ENCODE results near the gene TMCC2.

Gene TMCC2

DNA sequence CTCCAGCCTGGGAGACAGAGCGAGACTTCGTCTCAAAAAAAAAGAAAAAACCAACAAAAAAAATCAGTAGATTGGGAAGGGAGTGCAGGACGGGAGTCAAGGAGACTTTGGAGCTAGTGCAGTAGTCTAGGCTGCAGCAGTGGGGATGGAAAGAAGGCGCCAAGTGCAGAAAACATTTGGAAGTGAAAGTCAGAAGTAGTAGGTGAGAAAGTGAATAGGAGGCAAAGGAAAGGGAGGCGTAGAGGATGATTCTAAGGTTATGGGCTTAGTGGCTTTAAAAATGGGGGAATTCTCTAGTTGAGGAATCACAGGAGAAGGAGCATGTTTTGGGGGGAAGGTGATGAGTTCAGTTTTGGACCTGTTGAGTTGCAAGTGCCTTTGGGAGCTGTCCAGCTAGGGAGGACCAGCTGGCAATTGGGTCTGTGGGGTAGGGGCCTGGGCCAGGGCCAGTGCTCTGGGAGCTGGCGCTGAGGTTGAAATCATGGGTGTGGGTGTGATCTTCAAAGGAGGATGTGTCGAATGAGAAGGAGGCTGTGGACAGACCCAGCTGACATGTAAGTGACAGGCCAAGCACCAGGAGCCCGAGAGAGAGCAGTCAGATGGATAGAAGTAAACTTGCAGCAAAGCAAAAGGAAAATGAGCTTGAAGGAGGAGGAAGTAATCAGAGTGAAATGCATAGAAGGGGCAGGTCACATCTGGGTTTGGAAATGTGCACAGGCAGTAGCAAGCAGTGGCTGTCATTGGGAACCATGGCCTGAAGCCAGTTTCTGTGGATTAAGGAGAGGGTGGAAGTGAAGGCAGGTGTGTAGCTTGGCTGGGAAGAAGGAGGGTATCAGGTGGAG lies 15.8 kb downstream of the TMCC2 start:
- DNase-seq: no peak

DNA sequence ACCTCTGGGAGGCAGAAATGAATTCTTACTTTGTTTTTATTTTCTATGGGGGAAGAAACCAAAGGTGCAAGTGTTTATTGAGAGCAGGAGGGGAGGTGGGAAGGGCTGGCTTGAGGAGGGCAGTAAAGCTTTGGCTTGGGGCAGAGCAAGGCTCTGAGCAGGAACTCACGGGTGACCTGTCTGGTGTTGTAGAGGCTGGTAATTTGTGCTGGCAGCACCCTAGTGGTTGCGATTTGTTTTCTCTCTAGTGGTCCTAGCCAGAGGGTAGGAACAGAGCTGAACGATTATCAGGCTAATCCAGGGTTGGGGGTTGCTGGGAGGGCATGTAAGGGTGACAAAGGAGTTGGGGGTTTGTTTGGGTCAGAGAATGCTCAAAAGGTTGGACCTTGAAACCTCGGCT lies 16.6 kb downstream of the TMCC2 start:
- peak; percentile 89 for DNase-seq

DNA sequence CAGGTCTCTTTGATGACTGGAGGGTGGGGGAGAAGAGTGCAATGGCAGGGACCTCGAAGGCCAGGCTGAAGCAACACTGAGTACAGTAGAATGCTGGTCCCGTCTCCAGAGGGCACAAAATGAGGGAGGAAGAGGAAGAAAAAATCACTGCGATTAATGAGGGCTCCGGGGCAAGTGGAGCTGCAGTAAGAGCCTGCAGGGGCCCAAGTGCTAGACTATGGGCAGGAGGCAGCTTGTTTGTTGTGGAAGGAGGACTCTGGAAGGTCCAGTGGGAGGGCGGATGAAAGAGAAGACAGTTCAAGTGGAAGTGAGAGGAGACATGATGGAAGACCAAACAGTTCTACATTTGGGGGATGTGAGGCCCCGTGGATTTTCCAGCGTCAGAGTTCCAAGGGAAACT lies 17.4 kb downstream of the TMCC2 start:
- DNase-seq: peak; percentile 59

DNA sequence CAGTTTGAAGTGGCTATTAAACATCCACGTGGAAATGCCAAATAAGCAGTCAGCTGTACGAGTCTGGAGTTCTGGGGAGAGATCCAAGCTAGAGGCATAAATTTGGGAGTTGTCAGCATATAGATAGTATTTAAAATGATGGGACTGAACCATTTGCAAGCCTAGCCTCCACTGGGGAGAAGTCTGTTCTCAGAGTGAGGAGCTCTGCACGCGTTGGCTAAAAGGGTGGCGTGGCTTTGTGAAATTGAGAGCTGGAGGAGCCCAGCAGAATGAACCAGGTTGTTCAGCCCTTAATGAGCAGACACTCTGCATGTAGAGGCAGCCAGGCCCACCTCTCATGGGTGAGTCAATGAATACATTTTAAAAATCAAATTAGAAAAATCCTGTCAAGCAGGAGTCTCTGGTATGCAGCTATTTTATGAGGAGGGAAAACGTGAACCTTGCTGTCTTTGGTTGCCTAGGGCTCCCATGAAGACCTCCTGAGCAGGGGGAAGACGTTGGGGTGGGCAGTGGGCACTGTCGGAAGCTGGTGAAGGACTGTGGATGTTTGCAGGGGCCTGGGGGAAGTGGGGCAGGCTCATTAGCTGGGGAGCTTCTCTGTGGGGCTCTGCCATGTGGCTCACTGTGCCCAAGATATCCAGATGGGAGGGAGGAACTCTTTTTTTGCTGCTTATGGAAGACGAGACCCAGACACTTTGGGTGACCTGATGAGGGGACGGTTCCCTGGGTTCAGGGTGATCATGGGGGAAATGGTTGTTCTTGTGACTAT lies 18.8 kb downstream of the TMCC2 start:
- no peak for DNase-seq

DNA sequence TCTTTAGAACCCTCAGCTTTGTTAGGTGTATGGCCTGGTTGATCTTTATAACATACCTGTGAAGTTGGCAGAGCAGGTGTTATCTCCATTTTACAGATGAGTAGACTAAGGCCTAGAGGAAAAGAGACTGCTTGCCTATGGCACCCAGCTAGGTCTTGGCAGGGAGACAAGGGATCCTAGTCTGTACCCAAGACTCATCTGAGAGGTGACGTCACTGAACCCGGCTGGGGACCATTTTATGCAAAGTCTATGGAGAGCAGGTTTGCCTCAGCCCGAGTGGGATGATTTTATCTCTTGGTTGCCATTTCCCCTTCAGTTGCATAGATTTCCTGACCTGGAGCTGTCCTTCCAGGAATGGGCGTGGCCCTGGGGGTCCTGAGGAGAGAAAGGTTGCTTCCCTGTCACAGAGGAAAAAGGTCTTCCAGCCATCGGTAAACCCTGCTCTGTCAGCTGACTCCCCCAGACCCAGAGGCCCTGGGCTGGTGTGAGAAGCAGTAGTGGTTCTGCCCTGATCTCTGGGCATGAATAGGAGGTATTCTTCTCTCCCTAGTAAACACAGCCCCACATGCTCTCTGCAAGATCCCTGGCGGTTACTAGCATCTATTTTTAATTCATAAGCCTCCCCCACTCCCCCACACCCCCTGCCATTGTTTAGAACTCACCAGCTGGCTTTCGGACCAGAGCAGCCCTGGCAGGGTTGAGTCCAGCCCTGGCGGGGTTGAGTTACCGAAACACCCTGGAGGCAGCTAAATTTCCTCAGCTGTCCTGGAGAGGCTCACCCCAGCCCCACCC lies 19.6 kb downstream of the TMCC2 start:
- DNase-seq: peak; percentile 68

DNA sequence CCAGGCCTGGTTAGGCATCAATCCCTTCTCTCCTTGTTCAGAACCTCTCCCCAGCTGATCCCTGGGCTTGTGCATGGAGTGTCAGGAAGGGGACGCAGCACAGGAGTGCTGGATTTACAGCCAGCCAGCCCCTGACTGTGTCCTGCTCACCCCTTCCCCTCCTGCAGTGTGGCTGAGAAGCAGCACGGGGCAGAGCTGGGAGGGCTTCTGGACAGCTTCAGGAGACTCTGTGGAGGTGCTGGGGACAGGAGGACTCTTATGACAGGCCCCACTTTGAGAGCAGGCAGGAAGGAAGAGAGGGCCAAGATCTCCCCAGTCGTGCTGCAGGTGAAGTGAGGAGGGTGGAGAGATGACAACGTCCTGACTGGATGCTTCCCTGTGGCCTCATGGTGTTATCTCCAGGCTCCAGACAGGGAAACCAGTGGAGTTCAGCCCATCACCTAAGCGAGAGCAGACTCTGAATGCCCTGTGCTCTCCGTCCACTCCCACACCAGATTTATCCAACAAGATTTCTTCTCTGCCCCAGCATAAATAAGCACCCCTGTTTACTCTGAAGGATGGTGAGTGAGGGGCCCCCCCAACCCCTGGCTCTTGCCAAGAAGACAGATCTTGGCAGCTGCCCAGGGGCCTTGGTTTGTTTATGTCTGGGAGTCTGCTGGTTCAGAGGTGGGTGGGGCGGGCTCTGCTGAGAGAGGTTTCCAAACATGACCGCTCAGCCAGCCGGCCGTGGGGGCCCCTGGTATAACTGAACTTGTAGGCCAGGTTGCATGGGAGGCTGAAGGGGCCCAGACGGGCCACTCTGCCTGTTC lies 21.3 kb downstream of the TMCC2 start:
- peak; percentile 70 for DNase-seq

DNA sequence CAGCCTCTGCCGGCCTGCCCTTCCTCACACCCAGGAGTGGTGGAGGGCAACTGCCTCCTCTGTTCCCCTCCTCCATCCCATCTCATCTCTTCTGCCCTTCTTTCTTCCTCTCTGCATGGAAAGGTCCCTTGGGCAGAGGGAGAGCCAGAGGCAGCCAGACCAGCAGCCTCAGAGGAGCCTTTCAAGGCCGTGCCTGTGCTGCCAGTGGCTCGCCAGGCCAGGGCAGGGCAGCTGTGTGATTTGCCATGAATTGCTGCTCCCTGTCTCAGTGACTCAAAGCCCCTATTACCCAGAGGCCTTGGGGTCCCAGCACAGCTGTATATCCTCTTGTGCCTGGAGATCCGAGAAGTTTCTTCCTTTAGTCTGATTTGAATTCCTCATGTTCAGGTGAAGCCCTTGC lies 21.9 kb downstream of the TMCC2 start:
- no peak for DNase-seq

DNA sequence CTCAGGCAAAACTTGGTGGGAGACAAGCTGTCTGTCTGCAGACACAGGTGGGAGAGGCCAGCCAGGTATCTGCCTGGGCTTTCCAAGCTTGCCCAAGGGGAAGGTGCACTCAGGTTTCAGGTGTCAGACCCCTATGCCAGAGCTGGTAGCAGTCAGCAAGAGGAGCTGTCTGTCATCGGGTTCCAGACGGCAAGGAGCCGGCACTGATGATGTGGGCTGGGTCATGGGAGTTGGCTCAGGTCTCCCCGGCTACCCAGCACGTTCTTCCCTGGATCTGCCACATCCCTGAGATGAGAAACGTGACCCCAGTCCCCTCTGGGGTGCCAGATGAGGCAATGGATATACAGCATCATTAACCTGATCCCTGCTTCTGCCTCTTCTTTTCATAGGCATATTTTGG lies 23.0 kb downstream of the TMCC2 start:
- DNase-seq: no peak

DNA sequence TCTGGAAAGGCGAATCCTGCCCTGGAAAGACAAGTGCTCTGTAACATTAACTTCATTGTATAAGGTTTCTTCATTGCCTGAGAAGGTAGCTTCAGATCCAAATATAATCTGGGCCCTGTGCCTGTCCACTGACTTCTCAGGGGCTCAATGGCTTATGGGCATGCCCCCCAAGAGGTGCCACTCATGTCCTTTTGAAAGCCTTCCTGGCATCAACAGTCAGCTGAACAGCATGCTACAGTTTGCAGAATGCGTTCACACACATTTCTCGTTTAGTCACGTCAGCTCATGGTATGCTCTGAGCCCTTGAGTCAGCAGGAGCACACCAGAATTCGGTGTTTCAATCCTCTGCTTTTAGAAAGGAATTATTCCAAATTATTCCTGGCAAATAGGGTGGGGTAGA lies 23.8 kb downstream of the TMCC2 start:
- no peak for DNase-seq

DNA sequence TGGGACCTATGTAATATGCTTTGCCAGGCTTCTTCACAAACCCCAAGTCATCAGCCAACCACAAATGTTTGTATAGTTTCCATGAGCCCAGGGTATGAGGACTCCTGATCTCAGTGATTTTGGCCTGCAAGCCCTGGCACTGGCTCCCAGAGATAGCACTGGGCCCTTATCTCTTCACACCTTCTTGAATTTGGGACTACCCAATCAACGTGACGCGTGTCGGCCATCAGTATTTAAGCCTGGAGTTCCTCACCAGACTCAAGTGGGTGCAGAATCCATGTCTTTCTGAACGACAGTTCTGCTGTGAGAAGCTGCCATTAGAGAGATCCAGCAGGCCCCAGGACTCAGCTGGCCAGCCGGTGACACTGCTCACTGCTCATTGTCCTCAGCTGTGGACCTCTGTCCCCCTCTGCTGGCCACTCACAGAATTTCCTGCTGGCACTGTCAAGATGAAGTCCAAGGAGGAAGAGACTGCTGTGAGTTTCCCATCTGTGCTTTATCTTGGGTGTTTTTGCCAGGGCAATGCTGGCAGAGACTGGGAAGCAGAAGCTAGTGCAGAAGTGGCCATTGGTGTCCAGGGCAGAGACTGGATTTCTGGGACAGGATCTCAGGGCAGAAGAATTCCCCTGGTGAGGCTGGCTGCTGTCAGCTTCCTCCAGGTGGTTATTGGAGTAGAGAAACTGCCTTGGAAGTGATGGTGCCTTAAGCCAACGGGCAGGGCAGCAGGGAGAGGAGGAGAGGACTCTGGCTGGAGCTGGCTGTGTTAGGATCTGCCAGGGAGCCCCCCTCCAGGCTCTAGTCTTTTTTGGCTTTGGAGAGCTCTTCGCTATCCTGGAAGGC lies 28.4 kb downstream of the TMCC2 start:
- DNase-seq: peak; percentile 97

DNA sequence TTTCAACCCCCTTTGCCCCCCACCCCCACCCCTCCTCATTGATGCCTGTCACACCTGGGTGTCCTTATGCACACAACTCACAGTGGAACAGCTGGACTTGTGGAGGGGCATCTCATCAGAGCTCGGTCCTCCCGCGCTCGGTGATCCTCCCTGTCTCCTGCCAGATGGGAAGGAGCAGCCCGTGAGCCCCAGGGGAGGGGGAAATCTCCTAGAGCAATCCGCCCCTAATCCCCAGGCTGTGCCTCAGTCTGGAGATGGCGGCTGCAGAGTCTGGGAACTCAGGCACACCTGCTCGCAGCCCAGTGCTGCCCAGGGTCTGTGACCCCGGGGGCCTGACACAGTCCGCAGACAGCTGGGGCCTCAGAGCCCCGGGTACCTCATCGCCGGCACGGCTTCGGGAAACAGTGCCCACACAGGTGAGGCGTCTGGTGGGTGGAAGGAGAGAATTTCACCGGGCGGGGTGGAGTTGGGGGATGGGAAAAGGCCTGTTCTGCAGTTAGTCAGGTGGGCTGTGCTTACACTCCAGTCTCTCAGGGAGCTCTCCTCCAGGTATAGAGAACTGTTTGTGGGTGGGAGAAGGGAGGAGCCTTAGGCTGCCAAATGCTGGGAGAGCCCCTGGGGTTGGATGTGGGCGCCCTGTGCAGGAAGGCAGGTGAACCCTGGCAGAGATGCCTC lies 29.3 kb downstream of the TMCC2 start:
- no peak for DNase-seq

DNA sequence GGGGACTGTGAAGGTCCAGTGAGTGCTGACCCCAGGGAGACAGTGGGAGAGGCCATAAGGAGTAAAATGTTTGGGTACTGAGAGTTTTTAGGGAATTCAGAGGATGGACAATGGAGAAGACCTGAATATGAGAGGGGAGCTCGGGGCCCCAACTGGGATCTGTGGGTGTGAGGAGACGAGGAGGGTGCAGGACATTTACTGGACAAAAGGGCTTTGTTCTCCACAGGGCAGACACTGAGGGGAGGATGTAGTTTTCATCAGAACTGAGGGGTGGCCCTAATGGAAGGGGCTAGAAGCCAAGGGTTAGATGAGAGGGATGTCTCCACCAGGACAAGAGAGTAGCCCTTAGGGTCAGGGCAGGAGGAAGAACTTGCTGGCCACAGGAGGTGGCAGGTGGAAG lies 30.0 kb downstream of the TMCC2 start:
- no peak for DNase-seq

DNA sequence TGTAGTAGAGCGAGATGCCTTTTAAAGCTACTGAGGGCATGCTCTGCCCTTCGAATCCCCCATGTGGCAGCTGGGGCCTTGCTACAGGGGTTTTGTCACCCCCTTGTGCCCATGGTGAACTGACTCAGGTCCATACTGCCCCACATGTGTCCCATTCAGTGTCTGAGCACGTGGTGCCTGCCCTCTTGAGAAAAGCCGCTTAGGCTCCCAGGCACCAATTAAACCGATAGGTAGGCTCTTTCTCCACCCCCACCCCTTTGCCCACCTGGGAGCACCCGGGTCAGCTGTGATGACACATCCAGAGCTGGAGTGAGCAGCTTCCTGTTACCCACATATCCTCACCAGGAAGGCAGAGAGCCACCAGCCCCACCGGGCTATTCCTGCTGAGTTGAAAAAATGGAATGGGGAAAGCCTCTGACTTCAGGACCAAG lies 30.5 kb downstream of the TMCC2 start:
- DNase-seq: no peak

DNA sequence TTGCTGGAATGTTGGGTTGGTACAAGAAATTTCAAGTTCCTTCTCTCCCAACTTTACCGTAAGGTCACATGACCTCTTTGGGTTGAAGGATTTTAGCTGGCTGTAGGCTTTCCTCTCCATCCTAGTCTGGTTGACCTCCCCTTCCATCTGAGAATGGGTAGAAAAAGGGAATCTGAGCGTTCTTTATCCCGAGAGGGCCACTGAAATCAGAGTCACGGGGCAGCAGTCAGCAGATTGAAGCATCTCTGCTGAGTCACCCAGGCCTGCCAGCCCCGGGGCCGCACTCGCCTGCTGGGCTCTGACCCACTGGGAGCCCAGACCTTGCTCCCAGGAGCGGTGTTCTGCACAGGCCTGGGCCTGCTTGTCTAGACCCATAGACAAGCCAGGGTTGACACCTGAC lies 31.0 kb downstream of the TMCC2 start:
- no peak for DNase-seq

DNA sequence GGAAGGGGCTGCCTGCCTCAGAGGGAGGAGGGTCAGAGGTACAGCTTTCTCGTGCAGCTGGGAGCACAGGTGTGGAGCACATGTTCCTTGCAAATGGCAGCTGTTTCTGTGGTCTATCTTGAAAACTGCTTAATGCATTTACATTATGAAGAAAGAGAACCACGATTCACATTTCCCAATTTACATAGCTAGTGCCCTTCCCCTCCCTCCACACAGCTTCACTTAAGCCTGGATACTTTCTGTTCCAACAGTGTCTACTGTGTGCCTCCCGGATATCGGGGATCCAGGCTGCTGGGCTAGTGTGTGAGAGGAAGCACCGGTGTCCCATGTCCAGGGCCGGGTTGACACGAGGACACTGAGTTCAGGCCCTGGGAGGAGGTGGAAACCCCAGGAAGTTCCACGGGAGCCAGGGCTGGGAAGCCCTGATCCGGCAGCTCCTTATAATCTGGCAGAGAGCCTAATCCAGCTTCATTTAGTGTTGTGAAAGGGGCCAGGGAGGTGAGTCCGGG lies 31.6 kb downstream of the TMCC2 start:
- peak; percentile 65 for DNase-seq

DNA sequence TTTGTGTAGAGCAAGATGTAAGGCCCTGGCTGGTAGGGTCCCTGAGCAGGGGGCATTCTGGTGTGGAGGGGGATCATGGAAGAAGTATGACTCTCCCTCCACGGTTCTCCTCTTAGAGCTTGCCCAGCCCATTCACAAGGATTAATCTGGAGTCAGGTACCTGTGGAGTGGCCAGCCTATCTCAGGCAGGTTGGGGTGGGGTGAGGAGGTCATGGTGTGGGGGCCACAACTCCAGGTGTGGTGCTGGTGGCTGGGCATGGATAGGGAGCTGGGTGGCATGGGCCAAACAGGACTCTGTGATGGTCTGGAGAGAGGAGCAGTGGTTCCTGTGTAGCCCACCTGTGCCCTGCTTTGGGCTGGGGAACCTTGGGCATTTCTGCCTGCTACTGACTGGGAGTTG lies 32.3 kb downstream of the TMCC2 start:
- DNase-seq: no peak

DNA sequence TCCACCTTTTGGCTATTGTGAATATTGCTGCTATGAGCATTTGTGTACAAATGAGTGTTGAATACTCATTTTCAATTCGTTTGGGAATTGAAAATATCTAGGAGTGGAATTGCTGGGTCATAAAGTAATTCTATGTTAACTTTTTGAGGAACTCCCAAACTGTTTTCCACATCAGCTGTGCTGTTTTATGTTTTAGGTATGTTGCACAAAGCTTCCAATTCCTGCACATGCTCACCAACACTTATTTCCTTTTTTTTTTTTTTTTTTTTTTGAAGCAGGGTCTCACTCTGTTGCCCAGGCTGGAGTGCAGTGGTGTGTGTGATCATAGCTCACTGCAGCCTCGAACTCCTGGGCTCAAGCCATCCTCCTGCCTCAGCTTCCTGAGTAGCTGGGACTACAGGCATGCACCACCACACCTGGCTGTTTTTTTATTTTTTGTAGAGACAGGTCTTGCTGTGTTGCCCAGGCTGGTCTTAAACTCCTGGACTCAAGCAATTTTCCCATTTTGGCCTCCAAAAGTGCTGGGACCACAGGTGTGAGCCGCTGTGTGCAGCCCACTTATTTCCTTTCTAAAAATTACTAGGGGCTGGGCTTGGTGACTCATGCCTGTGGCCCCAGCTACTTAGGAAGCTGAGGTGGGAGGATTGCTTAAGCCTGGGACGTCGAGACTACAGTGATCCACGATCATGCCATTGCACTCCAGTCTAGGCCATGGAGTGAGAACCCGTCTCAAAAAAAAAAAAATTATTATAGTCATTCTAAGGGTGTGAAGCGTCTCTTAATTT lies 33.4 kb downstream of the TMCC2 start:
- DNase-seq: no peak

DNA sequence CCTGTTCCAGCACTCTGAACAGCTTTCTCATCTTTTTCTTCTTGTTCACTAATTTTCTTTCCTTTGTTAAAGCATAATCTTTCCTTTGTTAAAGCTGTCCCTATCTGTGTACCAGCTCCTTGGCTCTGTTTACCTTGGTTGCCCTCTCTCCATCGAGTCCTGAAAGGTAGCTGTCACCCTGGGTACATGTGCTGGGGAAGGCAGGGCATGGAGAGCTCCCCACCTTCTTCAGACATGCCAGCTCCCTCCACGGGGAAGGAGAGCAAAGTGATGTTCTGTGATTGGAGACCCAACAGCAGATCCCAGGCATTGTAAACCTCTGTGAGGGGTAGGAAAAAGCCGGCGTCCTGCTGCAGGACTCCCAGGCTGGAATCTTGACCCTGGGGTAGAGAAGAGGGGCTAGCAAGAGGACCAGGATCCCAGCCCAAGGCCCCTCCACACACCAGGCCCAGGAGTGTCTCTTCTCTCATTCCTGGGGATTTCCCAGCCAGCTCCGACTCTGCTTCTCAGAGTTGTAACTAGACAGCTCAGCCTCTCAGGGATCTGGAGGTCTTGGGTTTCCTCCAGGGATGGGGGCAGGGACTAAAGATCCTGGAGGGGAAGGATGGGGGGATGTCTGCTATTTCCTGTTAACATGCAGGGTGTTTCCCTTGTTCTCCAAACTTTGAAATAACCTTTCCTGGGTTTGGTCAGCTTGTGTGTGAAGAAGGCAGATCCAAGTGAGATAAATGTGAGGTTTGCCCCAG lies 34.4 kb downstream of the TMCC2 start:
- no peak for DNase-seq

DNA sequence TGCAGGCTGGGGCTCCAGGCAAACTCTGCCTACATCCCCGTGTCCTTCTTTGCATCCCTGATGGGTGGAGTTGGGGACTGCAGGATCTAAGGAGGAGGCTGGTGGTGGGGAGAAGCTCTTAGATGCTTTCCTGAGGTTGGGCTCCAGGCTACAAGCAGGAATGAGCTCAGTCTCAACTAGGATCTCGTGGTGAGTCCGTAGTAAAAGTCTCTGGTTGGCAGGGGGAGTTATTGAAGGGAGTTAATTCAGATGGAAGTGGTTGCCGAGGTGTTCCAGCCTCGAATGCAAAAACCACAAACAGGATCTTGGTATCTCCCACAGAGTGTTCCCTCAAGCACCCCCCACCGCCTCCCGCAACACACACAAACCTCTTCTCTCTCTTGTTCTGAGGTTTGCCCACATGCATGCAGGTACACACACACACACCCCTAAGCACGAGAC lies 35.0 kb downstream of the TMCC2 start:
- DNase-seq: no peak

Data from eye (tissue), 1 donor.